ENCODE results near the gene ANKIB1.

ANKIB1 gene

GRCh38 chr7:92366730-92367129 lies 121.0 kb downstream of the ANKIB1 start:
- H3K27ac ChIP-seq: no peak overlapping the region
- TF ChIP-seq CTCF (conservative IDR thresholded peaks at IDR 0.05): no peak

GRCh38 chr7:92368741-92369140 lies 123.0 kb downstream of the ANKIB1 start:
- no peak overlapping the region for H3K27ac ChIP-seq
- TF ChIP-seq CTCF (conservative IDR thresholded peaks at IDR 0.05): no peak

- TF ChIP-seq CTCF (conservative IDR thresholded peaks at IDR 0.05): no peak
- H3K27ac ChIP-seq: no peak overlapping the region
Observed at GRCh38 chr7:92375013-92375412, 129.2 kb downstream of the ANKIB1 start.

- no peak for TF ChIP-seq CTCF (conservative IDR thresholded peaks at IDR 0.05)
- H3K27ac ChIP-seq: no peak overlapping the region
Observed at GRCh38 chr7:92391071-92391470, 145.3 kb downstream of the ANKIB1 start.

GRCh38 chr7:92397542-92397941 lies 151.8 kb downstream of the ANKIB1 start:
- H3K27ac ChIP-seq: no peak overlapping the region
- no peak for TF ChIP-seq CTCF (conservative IDR thresholded peaks at IDR 0.05)

- H3K27ac ChIP-seq: no peak overlapping the region
- no peak for TF ChIP-seq CTCF (conservative IDR thresholded peaks at IDR 0.05)
Observed at GRCh38 chr7:92400013-92400412, 154.2 kb downstream of the ANKIB1 start.

GRCh38 chr7:92402920-92403759 lies 157.4 kb downstream of the ANKIB1 start:
- H3K27ac ChIP-seq: no peak overlapping the region
- no peak for TF ChIP-seq CTCF (conservative IDR thresholded peaks at IDR 0.05)
